HUES48 (cell line): Measurements from ENCODE around the gene LMBR1.
"Not testable (repeated sequence)": the region's sequence is repeated elsewhere in the genome, so short reads cannot be mapped to it uniquely, and the experiment has no call there.

Experiments
- H3K27ac ChIP-seq: one replicate; pipeline ENCODE4 v1.7.0; 2013; ENCODE audit warnings: low read depth, low read length, inconsistent platforms
- H3K27me3 ChIP-seq: 2 replicates; pipeline ENCODE4 v1.6.1; 2013; ENCODE audit warnings: mild to moderate bottlenecking, low read length; ENCODE audit not compliant: control insufficient read depth, insufficient read depth
- H3K36me3 ChIP-seq: 2 replicates; pipeline ENCODE4 v1.6.1; 2013; ENCODE audit warnings: low read length; ENCODE audit not compliant: control insufficient read depth, insufficient read depth
- H3K4me1 ChIP-seq: 2 replicates; pipeline ENCODE4 v1.6.1; 2013; ENCODE audit warnings: mild to moderate bottlenecking, low read length; ENCODE audit not compliant: control insufficient read depth, insufficient read depth
- H3K4me3 ChIP-seq: 2 replicates; pipeline ENCODE4 v1.5.1; 2013; ENCODE audit warnings: mild to moderate bottlenecking, low read depth, low read length
- H3K9ac ChIP-seq: 2 replicates; pipeline ENCODE4 v1.6.1; 2013; ENCODE audit warnings: mild to moderate bottlenecking, low read depth, low read length, moderate library complexity
- H3K9me3 ChIP-seq: 2 replicates; pipeline ENCODE4 v1.6.1; 2013; ENCODE audit warnings: low read length; ENCODE audit not compliant: control insufficient read depth, insufficient read depth

The LMBR1 gene

GRCh38 chr7:156823435-156823834 is 69.5 kb downstream of the LMBR1 start:
- no peaks in the 10 kb centered on the region for H3K4me1 ChIP-seq
- no peak overlapping the region for H3K4me3 ChIP-seq
- no peak overlapping the region for H3K9ac ChIP-seq
- H3K27me3 ChIP-seq = no peaks in the 10 kb centered on the region
- no peaks in the 10 kb centered on the region for H3K9me3 ChIP-seq
- no peak overlapping the region for H3K27ac ChIP-seq
- peaks cover 8% of the 10 kb centered on the region for H3K36me3 ChIP-seq

- no peaks in the 10 kb centered on the region for H3K27me3 ChIP-seq
- peaks cover 5% of the 10 kb centered on the region for H3K36me3 ChIP-seq
- no peaks in the 10 kb centered on the region for H3K9me3 ChIP-seq
- H3K4me1 ChIP-seq = no peaks in the 10 kb centered on the region
- no peak overlapping the region for H3K9ac ChIP-seq
- no peak overlapping the region for H3K27ac ChIP-seq
- no peak overlapping the region for H3K4me3 ChIP-seq
These were observed 72.4 kb downstream of the LMBR1 start for GRCh38 chr7:156820445-156821063.

DNA sequence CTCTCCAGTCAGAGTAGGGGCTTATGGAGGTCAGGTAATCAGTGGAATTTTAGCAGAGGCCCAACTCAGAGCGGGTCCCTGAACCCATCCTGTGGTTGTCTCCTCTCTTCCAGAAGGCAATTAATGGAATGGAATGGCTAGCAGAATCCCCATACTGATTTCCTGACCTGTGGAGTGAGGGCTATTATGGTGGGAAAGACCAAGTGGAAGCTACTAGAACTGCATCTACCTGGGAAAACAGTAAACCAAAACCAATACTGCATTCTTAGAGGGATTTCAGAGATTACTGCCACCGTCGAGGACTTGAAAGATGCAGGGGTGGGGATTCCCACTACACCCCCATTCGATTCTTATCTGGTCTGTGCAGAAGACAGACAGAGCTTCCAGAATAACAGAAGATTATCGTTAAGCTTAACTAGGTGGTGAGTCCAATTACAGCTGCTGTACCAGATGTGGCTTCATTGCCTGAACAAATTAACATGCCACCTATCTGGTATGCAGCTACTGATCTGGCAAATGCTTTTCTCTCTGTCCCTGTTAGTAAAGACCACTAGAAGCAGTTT is 73.2 kb downstream of the LMBR1 start:
- no peaks in the 10 kb centered on the region for H3K4me1 ChIP-seq
- no peak overlapping the region for H3K9ac ChIP-seq
- H3K9me3 ChIP-seq = no peaks in the 10 kb centered on the region
- no peak overlapping the region for H3K27ac ChIP-seq
- H3K4me3 ChIP-seq = no peak overlapping the region
- H3K27me3 ChIP-seq = no peaks in the 10 kb centered on the region
- peaks cover 4% of the 10 kb centered on the region; the same call in 1 of the 2 replicates for H3K36me3 ChIP-seq

- H3K36me3 ChIP-seq = no peaks in the 10 kb centered on the region; the same call in 1 of the 2 replicates
- no peaks in the 10 kb centered on the region for H3K9me3 ChIP-seq
- H3K9ac ChIP-seq = no peak overlapping the region
- H3K27ac ChIP-seq = no peak overlapping the region
- H3K4me3 ChIP-seq = no peak overlapping the region
- no peaks in the 10 kb centered on the region for H3K4me1 ChIP-seq
- no peaks in the 10 kb centered on the region for H3K27me3 ChIP-seq
These were observed 74.8 kb downstream of the LMBR1 start for GRCh38 chr7:156818133-156818532.

GRCh38 chr7:156816943-156817572 is 75.9 kb downstream of the LMBR1 start:
- H3K27me3 ChIP-seq = no peaks in the 10 kb centered on the region
- no peaks in the 10 kb centered on the region for H3K9me3 ChIP-seq
- no peak overlapping the region for H3K4me3 ChIP-seq
- no peak overlapping the region for H3K27ac ChIP-seq
- H3K36me3 ChIP-seq = no peaks in the 10 kb centered on the region; the same call in 1 of the 2 replicates
- no peak overlapping the region for H3K9ac ChIP-seq
- no peaks in the 10 kb centered on the region for H3K4me1 ChIP-seq

DNA sequence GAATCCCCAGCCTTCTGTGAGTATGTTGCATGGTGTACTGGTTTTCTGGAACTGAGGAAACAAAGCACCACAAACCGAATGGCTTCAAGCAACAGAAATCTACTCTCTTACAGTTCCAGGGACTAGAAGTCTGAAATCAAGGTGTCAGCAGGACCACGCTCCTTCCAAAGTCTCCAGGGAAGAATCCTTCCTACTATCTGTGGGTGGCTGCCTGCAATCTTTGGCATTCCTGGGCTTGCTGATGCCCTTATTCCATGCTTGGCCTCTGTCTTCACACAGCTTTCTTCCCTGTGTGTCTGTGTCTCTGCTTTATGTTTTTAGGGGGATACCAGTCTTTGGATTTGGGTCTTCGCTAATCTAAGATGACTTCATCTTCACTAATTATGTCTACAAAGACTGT is 81.3 kb downstream of the LMBR1 start:
- no peaks in the 10 kb centered on the region for H3K9me3 ChIP-seq
- no peak overlapping the region for H3K27ac ChIP-seq
- no peak overlapping the region for H3K4me3 ChIP-seq
- H3K36me3 ChIP-seq = peaks cover 4% of the 10 kb centered on the region; the same call in 1 of the 2 replicates
- no peaks in the 10 kb centered on the region for H3K4me1 ChIP-seq
- no peak overlapping the region for H3K9ac ChIP-seq
- H3K27me3 ChIP-seq = no peaks in the 10 kb centered on the region

DNA sequence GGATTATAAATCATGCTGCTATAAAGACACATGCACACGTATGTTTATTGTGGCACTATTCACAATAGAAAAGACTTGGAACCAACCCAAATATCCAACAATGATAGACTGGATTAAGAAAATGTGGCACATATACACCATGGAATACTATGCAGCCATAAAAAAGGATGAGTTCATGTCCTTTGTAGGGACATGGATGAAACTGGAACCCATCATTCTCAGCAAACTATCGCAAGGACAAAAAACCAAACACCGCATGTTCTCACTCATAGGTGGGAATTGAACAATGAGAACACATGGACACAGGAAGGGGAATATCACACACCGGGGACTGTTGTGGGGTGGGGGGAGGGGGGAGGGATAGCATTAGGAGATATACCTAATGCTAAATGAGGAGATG is 89.3 kb downstream of the LMBR1 start:
- not testable (repeated sequence) for H3K4me3 ChIP-seq, H3K9ac ChIP-seq, H3K9me3 ChIP-seq, H3K27ac ChIP-seq, H3K36me3 ChIP-seq, H3K4me1 ChIP-seq, H3K27me3 ChIP-seq

DNA sequence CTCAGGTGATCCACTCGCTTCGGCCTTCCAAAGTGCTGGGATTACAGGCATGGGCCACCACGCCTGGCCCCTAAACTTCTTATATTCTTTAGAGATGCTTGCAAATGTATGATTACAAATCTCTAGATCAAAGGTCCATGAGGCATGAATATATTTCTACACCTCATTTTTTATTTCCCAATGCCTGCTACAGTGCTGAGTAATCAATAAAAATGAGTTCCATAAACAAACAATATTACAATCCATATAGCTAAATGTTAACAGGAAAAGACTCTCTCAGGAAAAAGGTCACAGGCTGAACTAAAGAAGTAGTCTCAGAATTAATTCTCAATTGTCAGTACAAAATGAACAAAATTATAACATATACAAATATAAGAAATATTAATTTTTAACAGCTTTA is 90.8 kb downstream of the LMBR1 start:
- Histone ChIP-seq H3K9me3 (no peaks in the 10 kb centered on the region), H3K36me3 (no peaks in the 10 kb centered on the region), H3K27me3 (no peaks in the 10 kb centered on the region), H3K27ac (no peak overlapping the region), H3K9ac (no peak overlapping the region), H3K4me1 (no peaks in the 10 kb centered on the region), H3K4me3 (no peak overlapping the region)

- no peaks in the 10 kb centered on the region for H3K27me3 ChIP-seq
- H3K9me3 ChIP-seq = no peaks in the 10 kb centered on the region
- H3K9ac ChIP-seq = no peak overlapping the region
- H3K36me3 ChIP-seq = peaks cover 17% of the 10 kb centered on the region
- no peak overlapping the region for H3K4me3 ChIP-seq
- H3K4me1 ChIP-seq = peaks cover 18% of the 10 kb centered on the region
- no peak overlapping the region for H3K27ac ChIP-seq
These were observed 97.6 kb downstream of the LMBR1 start for GRCh38 chr7:156795415-156795814.

DNA sequence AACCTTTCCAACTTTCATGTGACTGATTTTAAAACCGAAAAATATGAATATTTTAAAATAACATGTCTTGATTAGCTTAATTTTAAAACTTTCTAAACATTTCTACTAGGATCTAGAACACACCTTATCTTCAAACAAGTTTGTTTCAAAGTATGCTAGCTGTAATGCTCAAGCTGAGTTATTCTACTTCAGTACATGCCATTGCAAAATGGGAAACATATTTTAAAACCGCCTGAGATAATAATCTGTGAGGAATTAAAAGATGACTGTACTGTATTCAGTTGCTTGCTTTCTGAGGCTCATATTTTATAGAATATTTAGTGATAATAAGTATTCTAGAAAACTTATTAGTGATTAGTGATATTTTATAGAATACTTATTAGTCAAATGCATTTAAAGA is 99.6 kb downstream of the LMBR1 start:
- Histone ChIP-seq H3K27me3 (no peaks in the 10 kb centered on the region), H3K27ac (no peak overlapping the region), H3K4me1 (peaks cover 21% of the 10 kb centered on the region), H3K9ac (no peak overlapping the region), H3K36me3 (peaks cover 17% of the 10 kb centered on the region), H3K9me3 (no peaks in the 10 kb centered on the region), H3K4me3 (no peak overlapping the region)

GRCh38 chr7:156792611-156793010 is 100.4 kb downstream of the LMBR1 start:
- Histone ChIP-seq H3K4me3 (no peak overlapping the region), H3K36me3 (peaks cover 17% of the 10 kb centered on the region), H3K27ac (no peak overlapping the region), H3K9ac (no peak overlapping the region), H3K9me3 (no peaks in the 10 kb centered on the region), H3K4me1 (peaks cover 21% of the 10 kb centered on the region), H3K27me3 (no peaks in the 10 kb centered on the region)
